ENCODE results near the gene WBP11. TPM values are rescaled to one million over a fixed set of nuclear protein-coding genes. Genes with fewer than 3 reads are reported as not detected.
"Not testable (repeated sequence)": the region's sequence is repeated elsewhere in the genome, so short reads cannot be mapped to it uniquely, and the experiment has no call there.

Gene WBP11
- total RNA-seq, 1 experiment from 2014 or later = 31.7 TPM

GRCh38 chr12:14741942-14742341 lies 61.3 kb downstream of the WBP11 start:
- no peak for DNase-seq
- no peaks in the 10 kb centered on the region for H3K27me3 ChIP-seq (ENCODE audit: control insufficient read depth, insufficient read depth, low read length)
- H3K36me3 ChIP-seq (replicated peaks; ENCODE audit: control insufficient read depth, insufficient read depth, low read length) = no peaks in the 10 kb centered on the region
- H3K4me3 ChIP-seq (ENCODE audit: insufficient read depth, low read depth, low read length) = no peak overlapping the region

GRCh38 chr12:14741153-14741552 lies 62.1 kb downstream of the WBP11 start:
- Histone ChIP-seq H3K27me3 (ENCODE audit: control insufficient read depth, insufficient read depth, low read length) (no peaks in the 10 kb centered on the region), H3K36me3 (replicated peaks; ENCODE audit: control insufficient read depth, insufficient read depth, low read length) (no peaks in the 10 kb centered on the region), H3K4me3 (ENCODE audit: insufficient read depth, low read depth, low read length) (no peak overlapping the region)
- DNase-seq = no peak

- not testable (repeated sequence) for H3K27me3 ChIP-seq (ENCODE audit: control insufficient read depth, insufficient read depth, low read length); H3K36me3 ChIP-seq (replicated peaks; ENCODE audit: control insufficient read depth, insufficient read depth, low read length); H3K4me3 ChIP-seq (ENCODE audit: insufficient read depth, low read depth, low read length); DNase-seq
These were observed 66.8 kb downstream of the WBP11 start for GRCh38 chr12:14736441-14736840.

Other genes starting within 250 kb of the WBP11 start
- 42.1 and 43.8 TPM in 2 replicates for gene PLBD1, start 235.6 kb downstream of the WBP11 start, total RNA-seq (2014; rRNA removed; shearing (Covaris generic))
- 1.1 and 2.5 TPM in 2 replicates for gene GUCY2C, start 106.9 kb downstream of the WBP11 start, total RNA-seq (2014; rRNA removed; shearing (Covaris generic))
- 1.7 and 3.0 TPM in 2 replicates for gene C12orf60, start 192 bp upstream of the WBP11 start, total RNA-seq (2014; rRNA removed; shearing (Covaris generic))
- not detected in 2 replicates for gene SMCO3, start 10.7 kb upstream of the WBP11 start, total RNA-seq (2014; rRNA removed; shearing (Covaris generic))
- gene ART4, start 40.0 kb upstream of the WBP11 start, total RNA-seq (2014; rRNA removed; shearing (Covaris generic)) = not detected in 2 replicates
- not detected in 2 replicates for gene MGP, start 82.4 kb upstream of the WBP11 start, total RNA-seq (2014; rRNA removed; shearing (Covaris generic))
- not detected in 2 replicates for gene ERP27, start 135.1 kb upstream of the WBP11 start, total RNA-seq (2014; rRNA removed; shearing (Covaris generic))
- gene ARHGDIB, start 158.1 kb upstream of the WBP11 start, total RNA-seq (2014; rRNA removed; shearing (Covaris generic)) = 0.89 and 2.1 TPM in 2 replicates
- gene PDE6H, start 169.6 kb upstream of the WBP11 start, total RNA-seq (2014; rRNA removed; shearing (Covaris generic)) = not detected in 2 replicates

Measured in H7 (cell line).